GM18907 (cell line): ENCODE data around the gene POLR2B.
"Not testable (repeated sequence)": the region's sequence is repeated elsewhere in the genome, so short reads cannot be mapped to it uniquely, and the experiment has no call there.

Experiments used
- ATAC-seq: cut with Tn5 transposase; IDR thresholded peaks from one replicate; pipeline ENCODE4 v1.9.1; 2021; ENCODE audit warnings: mild to moderate bottlenecking, moderate library complexity; ENCODE audit not compliant: unreplicated experiment

POLR2B gene

GRCh38 chr4:57051095-57051494, 72.4 kb downstream of the POLR2B start:
- ATAC-seq: no peak

GRCh38 chr4:57051524-57051923, 72.8 kb downstream of the POLR2B start:
- ATAC-seq: no peak

GRCh38 chr4:57053508-57053907, 74.8 kb downstream of the POLR2B start:
- ATAC-seq: no peak

DNA sequence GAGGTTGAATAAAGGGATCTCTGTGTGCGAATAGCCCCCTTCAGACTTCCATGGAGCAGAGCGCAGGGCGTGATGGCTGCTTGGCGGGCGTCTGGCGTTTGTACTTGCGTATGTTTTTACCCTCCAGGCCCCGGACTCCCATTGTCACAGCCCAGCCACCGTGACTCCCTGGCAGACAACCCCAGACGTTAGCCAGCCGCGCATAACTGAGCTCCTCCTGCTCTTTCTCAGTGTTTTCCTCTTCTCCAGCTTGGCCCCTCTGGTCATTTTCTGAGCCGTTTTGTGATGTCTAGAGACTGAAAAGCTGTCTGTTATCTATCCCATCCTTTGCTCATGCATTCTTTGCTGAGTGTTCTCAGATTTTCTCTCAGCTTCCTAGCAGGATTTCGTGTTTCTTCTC, 77.2 kb downstream of the POLR2B start:
- ATAC-seq: no peak

- no peak for ATAC-seq
Observed at GRCh38 chr4:57059890-57060716, 81.4 kb downstream of the POLR2B start.

- ATAC-seq: not testable (repeated sequence)
Observed at GRCh38 chr4:57060717-57061067, 82.0 kb downstream of the POLR2B start.

GRCh38 chr4:57061395-57061794, 82.7 kb downstream of the POLR2B start:
- no peak for ATAC-seq

GRCh38 chr4:57063518-57063917, 84.8 kb downstream of the POLR2B start:
- ATAC-seq: no peak

GRCh38 chr4:57064120-57064519, 85.4 kb downstream of the POLR2B start:
- no peak for ATAC-seq

DNA sequence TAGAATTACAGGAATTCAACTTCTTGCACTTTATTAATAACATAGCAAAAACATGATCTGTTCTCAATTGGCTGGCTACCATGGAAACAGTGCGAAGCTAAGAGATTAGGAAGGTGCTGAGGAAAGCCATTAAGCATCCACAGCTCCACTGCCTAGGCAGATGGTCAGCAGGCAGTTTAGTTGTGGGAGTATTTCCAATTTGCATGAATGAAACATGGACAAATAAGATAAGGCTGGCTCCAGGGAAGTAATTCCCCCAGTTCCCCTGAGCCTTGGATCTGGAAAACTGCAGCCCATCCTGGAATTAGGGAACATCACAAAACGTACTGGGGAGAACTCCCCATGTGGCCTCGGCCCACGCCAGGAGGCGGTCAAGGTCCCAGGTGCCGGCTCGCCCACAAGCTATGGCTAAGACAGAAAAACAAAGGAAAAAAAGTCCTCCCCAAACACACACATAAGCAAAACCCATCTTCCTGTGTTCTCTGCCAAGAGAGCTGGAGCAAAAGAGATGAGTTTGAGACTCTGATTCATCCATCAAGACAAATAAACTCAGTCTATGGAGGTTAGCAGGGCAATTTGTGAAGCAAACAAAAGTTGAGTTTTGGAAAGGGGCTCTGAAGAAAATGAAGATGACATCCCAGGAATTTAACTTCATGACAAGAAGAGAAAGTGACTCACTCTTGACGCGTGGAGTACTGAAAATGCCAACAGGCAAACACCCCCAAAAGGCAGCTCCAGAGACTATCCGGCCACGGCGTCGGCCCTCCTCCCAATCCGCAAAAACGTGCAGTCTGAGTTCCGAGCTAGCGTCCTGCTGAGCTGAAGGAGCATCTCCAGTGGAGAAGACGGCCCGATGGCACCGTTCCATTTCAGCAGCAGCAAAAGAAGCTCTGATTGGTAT, 86.4 kb downstream of the POLR2B start:
- ATAC-seq: no peak

GRCh38 chr4:57065730-57066482, 87.2 kb downstream of the POLR2B start:
- no peak for ATAC-seq

DNA sequence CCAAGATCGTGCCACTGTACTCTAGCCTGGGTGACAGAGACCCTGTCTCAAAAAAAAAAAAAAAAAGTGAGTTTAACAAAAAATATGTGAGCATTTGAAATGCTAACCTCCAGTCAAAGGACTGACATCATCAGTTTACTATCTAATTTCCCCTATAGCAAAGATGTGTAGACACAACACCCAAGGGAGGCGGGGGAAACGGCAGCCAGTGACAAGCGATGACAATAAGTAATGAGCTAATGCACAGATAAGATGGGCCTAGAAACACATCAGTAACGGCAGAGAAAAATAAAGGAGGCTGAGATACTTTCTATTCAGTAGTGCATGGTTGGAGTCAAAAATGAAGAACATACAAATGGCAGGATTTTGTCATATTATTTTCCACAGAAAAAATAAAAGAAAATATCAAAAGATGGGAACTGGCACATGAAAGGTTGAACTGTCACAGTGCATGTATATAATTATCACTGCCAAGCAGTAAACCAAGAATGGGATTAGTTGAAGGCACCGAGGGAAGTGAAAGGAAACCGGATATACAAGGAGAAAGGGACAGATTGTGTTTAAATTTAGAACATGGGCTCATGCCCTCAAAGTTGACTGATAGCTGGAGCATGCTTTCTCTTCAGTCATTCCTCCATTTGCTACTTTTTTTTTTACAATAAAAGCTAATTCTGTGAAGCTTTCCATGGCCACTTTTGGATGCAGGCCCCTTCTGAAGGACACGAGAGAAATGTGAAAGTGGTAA, 89.7 kb downstream of the POLR2B start:
- no peak for ATAC-seq

- ATAC-seq: no peak
Observed at GRCh38 chr4:57070461-57070860, 91.8 kb downstream of the POLR2B start.

- ATAC-seq: no peak
Observed at GRCh38 chr4:57071326-57071725, 92.6 kb downstream of the POLR2B start.

GRCh38 chr4:57073559-57073958, 94.9 kb downstream of the POLR2B start:
- ATAC-seq: no peak

GRCh38 chr4:57074744-57075143, 96.0 kb downstream of the POLR2B start:
- no peak for ATAC-seq

- ATAC-seq: no peak
Observed at GRCh38 chr4:57075367-57075766, 96.7 kb downstream of the POLR2B start.

- ATAC-seq: no peak
Observed at GRCh38 chr4:57076646-57077045, 98.0 kb downstream of the POLR2B start.

DNA sequence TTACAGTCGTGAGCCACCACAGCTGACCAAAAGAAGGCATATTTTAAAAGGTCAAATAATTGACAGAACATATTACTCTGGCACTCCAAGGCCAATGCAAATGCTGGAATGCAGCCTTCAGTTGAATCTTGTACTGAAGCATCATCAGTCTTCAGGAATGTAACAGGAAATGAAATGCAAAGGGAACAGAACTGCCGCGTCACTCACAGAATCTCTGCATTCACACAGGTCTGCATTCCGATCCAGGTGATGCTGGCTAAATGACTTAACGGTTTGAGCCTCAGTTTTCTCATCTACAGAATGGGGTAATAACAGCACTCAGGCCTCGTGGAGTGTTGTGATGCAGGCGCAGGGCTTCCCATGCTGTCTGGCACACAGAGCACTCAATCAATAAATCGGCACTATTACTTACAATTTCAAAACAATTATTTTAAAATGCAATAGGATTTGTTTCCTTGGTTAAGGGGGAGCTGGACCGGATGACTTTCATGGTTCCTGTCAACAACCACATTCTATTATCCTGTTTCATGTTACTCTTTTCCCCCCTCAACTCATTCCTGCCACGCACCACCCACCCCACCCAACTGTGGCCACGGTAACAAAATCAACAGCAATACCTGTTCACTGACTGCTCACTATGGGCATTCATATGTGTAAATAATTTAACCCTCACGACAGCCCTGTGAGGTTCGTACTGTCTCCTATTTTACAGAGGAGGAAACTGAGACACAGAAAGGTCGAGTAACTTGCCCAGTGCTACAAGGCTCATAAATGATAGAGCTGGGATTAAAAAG, 99.1 kb downstream of the POLR2B start:
- no peak for ATAC-seq
